Iris pigment epithelial cell (primary cell): ENCODE results near the gene C20orf96.
"Not testable (repeated sequence)": the region's sequence is repeated elsewhere in the genome, so short reads cannot be mapped to it uniquely, and the experiment has no call there.

Experiments used
- DNase-seq: peaks from one replicate; pipeline ENCODE4 v3.0.0-alpha.2; 2011; ENCODE audit warnings: low read depth

The C20orf96 gene

GRCh38 chr20:237489-237888 lies 53.1 kb downstream of the C20orf96 start:
- DNase-seq, result peak; percentile 1

GRCh38 chr20:235891-236290 lies 54.7 kb downstream of the C20orf96 start:
- no peak for DNase-seq

- no peak for DNase-seq
These were observed 63.0 kb downstream of the C20orf96 start for GRCh38 chr20:227439-228105.

GRCh38 chr20:226958-227357 lies 63.6 kb downstream of the C20orf96 start, which contains the start of gene DEFB129:
TSS of gene DEFB129 (plus strand) at chr20:227258. CDS start at chr20:227289, 31 bp downstream.
- DNase-seq, result no peak

GRCh38 chr20:225879-226278 lies 64.7 kb downstream of the C20orf96 start:
- not testable (repeated sequence) for DNase-seq

- DNase-seq, result no peak
These were observed 69.2 kb downstream of the C20orf96 start for GRCh38 chr20:221258-221830.
